RPMI7951 (cell line): Measurements from ENCODE around the gene AS3MT. TPM values are rescaled to one million over a fixed set of nuclear protein-coding genes. Genes with fewer than 3 reads are reported as not detected.
"Not testable (repeated sequence)": the region's sequence is repeated elsewhere in the genome, so short reads cannot be mapped to it uniquely, and the experiment has no call there.

Experiments
- DNase-seq: peaks from one replicate; pipeline ENCODE4 v3.0.0-alpha.2; 2012; ENCODE audit warnings: low read depth
- total RNA-seq: library from RNA; depleted of rRNA; stranded (reverse); fragments of >200 nt; shearing (Covaris generic); gene quantifications from 2 replicates; pipeline ENCODE4 v1.2.3, GENCODE V29; 2014

Gene AS3MT
- total RNA-seq, 1 experiment from 2014 or later = 1.3 TPM

GRCh38 chr10:102919246-102919959 is 50.1 kb downstream of the AS3MT start:
- DNase-seq = no peak

DNA sequence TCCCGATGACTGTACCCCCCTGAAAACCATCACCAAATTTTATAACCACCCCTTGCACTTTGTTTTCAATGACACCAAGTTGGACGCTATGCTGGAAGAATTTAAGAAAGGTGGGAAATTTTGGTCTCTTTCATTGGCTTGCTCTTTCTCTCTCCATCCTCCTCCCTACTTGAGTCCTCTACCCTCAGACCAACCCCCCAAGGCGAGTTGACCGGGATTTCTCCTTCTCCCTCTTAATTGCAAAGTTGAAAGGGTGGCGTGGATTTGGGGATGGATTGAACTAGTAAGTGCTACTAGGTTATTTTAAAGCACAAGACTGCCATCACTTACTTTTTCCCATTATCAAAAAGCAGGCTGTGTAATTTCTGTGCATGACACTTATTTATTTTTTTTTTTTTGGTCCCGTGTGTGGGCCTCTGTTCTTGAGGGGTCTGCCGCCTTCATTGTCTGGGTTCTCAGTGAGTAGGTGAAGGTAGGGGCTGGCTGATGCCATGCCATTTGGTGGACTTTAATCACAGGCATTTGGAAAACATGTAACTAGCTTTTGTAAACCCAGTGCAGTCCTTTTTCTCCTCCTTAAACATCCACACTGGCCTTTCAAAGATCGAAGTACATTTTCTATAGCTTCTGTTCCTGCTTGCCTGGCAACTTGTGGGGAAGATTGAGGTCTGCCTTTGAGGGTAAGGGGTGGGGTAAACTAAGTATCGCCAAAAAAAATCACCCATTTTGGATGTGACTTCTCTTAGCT is 50.9 kb downstream of the AS3MT start:
- no peak for DNase-seq

- no peak for DNase-seq
Observed at GRCh38 chr10:102923601-102924000, 54.3 kb downstream of the AS3MT start.

DNA sequence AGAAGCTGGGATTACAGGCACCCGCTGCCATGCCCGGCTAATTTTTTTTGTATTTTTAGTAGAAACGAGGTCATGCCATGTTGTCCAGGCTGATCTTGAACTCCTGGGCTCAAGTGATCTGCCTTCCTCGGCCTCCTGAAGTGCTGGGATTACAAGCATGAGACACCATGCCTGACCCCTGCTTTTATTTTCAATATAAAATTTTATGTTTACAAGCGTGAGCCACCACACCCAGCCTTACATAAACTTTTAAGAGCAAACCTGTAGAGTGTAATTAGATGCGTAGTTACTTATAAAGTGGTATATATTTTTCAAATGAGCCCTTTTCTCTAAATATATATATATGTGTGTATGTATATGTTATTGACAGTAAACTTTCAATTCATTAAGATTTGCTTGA is 57.6 kb downstream of the AS3MT start:
- no peak for DNase-seq

- no peak for DNase-seq
Observed at GRCh38 chr10:102927311-102928010, 58.2 kb downstream of the AS3MT start.

GRCh38 chr10:102928442-102928841 is 59.2 kb downstream of the AS3MT start:
- DNase-seq = not testable (repeated sequence)

DNA sequence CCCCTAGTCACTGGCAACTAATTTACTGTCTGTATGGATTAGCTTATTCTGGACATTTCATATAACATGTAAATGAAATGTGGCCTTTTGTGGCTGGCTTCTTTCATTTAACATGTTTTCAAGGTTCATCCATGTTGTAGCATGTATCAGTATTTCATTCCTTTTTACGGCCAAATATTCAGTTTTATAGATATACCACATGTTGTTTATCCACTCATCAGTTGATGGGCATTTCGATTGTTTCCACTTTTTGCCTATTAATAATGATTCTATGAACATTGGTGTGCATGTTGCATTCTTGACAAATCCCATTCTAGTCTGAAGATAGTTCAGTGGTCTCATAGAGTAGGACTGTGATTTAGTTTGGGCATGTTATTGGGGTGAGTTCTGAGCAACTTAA is 61.5 kb downstream of the AS3MT start:
- DNase-seq = no peak

DNA sequence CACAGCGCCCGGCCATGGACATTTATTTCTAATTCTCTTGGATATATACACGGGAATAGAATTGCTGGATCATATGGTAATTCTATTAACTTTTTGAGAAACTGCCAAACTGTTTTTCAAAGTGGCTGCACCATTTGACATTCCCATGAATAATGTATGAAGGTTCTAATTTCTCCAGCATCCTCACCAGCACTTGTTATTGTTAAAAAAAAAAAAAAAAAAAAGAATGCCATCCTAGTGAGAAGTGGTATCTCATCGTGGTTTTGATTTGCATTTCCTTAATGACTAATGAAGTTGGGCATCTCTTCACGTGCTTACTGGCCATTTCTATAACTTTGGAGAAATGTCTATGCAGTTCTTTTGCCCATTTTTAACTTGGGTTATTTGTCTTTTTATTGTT is 62.4 kb downstream of the AS3MT start:
- DNase-seq = no peak

DNA sequence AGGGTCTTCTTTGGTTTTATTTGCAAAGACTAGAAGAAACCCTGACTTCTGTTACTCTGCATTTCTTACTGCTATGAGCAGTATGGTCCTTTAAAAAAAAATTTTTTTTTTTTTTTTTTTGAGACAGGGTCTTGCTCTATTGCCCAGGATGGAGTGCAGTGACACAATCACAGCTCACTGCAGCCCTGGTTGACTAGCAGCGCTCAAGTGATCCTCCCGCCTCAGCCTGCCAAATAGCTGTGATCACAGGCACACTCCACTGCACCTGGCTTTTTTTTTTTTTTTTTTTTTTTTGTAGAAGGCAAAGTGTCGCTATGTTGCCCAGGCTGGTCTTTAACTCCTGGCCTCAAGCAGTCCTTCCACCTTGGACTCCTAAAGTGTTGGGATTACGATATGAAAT is 66.2 kb downstream of the AS3MT start:
- no peak for DNase-seq

DNA sequence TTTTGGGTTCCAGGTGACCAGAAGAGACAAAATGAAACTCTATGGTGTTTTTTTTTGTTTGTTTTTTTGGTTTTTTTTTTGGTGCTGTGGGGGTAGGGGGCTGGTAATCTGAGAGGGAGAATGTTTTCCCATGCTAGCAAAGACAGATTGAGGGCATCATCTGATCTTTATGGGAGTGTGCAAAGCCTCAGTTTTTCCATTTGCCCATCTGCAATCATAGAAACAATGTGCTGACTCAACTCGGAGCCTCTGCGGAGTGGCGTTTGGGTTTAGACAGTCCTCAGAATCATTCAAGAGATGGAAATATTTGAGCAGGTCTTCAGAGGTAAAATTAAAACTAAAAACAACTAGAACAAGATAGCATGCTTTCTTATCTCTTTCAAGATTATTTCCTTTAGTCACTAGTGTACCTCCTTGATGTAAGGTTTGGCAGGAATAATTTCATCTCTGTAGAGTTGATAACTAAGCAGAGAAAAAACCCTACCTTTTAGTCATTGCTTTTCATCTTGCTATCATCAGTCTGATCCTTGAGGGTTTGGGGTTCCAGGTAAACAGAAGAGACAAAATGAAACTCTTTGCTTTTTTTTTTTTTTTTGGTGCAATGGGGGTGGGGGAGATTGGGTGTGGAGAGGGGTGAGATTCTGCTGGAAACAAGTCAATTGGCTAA is 66.8 kb downstream of the AS3MT start:
- DNase-seq = no peak

GRCh38 chr10:102941401-102941800 is 72.1 kb downstream of the AS3MT start:
- no peak for DNase-seq

GRCh38 chr10:102945449-102945848 is 76.2 kb downstream of the AS3MT start:
- no peak for DNase-seq

DNA sequence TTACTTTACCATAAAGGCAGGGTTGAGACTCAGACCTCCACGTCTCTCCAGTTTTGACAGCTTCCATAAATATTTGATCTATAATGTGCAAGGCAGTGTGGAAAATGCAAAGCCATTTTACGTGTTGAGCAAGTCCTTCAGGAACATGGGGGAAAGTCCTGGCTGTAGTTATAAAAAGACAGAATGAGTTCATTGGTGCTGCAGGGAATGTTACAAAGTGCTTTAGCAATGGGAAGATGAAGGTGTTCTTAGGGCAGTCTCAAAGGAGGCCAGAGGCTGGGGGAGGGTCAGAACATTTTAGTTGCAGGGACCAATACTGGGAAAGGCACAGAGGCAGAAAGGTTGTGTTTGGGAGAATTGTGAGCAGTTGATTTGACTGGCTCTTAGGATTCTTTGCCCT is 76.7 kb downstream of the AS3MT start:
- DNase-seq = no peak

GRCh38 chr10:102946992-102947391 is 77.7 kb downstream of the AS3MT start:
- no peak for DNase-seq

- no peak for DNase-seq
Observed at GRCh38 chr10:102948176-102948575, 78.9 kb downstream of the AS3MT start.

DNA sequence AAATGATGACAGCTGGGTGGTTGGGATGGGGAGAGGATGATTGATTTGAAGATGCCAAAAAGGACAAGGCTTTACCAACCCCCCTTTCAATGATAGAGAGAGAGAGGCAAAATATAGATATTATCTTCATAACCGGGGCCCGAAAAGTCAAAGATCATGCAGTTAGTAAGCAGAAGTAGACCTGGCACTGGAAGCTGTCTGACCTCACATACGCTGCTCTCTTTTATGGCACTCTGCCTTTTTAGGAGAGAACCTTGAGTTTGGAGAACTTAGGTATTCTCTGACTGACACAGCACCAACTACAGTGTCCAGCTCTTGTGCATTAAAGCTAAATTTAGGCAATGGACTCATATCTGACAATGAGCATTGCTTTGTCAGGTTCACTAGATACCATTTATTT is 79.5 kb downstream of the AS3MT start:
- no peak for DNase-seq

DNA sequence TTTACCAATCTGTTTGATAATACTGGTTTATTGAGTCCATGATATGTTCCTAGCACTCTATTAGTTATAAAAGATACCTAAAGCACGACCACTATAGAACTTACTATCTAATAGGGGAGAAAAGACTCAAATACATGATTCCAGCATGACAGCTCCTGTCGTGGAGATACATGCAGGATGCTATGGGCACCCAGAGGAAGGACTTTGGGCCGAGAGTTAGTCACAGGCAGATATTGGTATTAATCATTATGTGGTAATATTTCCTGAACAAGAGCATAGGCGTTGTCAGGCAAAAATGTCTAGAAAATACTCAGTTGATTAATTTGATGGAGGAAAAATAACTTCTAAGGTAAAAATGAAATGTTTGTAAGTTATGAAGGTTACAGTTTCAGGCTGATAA is 80.6 kb downstream of the AS3MT start:
- no peak for DNase-seq

GRCh38 chr10:102951316-102951715 is 82.0 kb downstream of the AS3MT start:
- DNase-seq = no peak
